Measurements from ENCODE around the gene CTBP2. TPM values are rescaled to one million over a fixed set of nuclear protein-coding genes. Genes with fewer than 3 reads are reported as not detected.

The CTBP2 gene
- total RNA-seq, 2 experiments from 2014 or later = 0.29 to 0.40 TPM

- Mint-ChIP-seq H3K36me3 (ENCODE audit: low read depth) (no peaks in the 10 kb centered on the region), H3K4me1 (ENCODE audit: low read depth) (no peaks in the 10 kb centered on the region), H3K9me3 (ENCODE audit: insufficient read depth) (no peaks in the 10 kb centered on the region), H3K27me3 (ENCODE audit: low read depth) (no peaks in the 10 kb centered on the region), H3K4me3 (no peak overlapping the region), H3K27ac (no peak overlapping the region)
- DNase-seq (no peak), ATAC-seq (no peak)
- CTCF ChIA-PET = no interaction called here
- POLR2A ChIA-PET = no interaction called here
Measured at GRCh38 chr10:125026036-125026931, 134.1 kb downstream of the CTBP2 start.

DNA sequence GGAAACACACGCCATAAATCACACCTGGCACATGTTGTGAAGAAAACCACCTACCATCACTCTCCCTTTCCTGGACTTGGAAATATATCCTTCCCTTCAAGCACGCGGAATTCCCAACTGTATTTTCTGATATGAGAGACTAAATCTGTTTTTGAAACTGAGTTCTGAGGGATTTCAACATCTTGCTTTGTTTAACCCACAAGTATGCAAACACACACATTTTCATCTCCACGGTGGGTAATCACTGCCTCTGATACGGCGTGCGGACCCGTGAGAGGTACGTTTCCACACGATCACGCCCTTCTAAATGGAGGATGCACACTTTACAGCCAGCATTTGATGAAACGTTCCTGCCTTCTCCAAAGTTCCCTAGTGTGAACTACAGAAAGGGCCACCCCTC, 135.0 kb downstream of the CTBP2 start:
- POLR2A ChIA-PET = no interaction called here
- no peaks in the 10 kb centered on the region for H3K4me1 Mint-ChIP-seq (ENCODE audit: low read depth)

DNA sequence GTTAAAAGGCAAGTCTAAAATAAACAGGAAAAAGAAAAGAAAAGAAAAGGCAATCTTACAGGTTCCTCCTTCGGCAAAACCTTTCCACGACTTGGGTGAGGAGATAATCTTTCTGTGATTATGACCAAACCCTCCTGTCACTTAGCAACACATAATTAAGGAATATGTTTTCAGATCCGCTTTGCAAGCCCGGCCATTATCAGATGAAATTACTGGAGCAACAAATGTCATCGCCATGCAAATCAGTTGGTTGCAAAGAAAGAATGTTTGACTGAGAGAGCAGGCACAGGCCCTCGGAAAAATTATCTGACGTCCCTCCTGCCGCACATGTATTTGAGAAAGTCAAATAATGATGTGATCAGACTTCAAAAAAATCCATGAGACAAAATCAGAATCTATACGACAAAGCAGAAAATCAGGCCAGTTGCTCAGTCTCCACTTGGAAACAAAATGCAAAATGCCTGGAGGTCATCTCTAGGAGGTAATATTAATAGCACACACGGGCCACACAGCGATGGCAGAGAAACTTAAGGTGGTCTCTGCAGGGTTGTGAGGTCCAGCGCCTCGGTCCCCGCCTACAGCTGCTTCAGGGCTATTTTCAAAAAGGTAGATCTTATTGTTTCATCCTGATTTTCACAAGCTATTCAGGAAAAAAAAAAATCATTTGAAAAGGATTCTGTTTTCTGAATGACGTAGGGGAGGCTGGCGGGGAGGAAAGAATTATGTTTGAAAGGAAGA, 135.7 kb downstream of the CTBP2 start:
- H3K27ac Mint-ChIP-seq = no peak overlapping the region
- no peaks in the 10 kb centered on the region for H3K36me3 Mint-ChIP-seq (ENCODE audit: low read depth)
- no peak overlapping the region for H3K4me3 Mint-ChIP-seq
- POLR2A ChIA-PET = no interaction called here
- ATAC-seq (no peak), DNase-seq (no peak)
- H3K27me3 Mint-ChIP-seq (ENCODE audit: low read depth) = peaks cover under 1% of the 10 kb centered on the region
- no peaks in the 10 kb centered on the region for H3K4me1 Mint-ChIP-seq (ENCODE audit: low read depth)
- H3K9me3 Mint-ChIP-seq (ENCODE audit: insufficient read depth) = no peaks in the 10 kb centered on the region
- CTCF ChIA-PET = no interaction called here

More for the DNA sequence above, 135.0 kb downstream of the CTBP2 start:
- DNase-seq = no peak
- Mint-ChIP-seq H3K4me3 (no peak overlapping the region), H3K27ac (no peak overlapping the region), H3K9me3 (ENCODE audit: insufficient read depth) (no peaks in the 10 kb centered on the region), H3K36me3 (ENCODE audit: low read depth) (no peaks in the 10 kb centered on the region), H3K27me3 (ENCODE audit: low read depth) (no peaks in the 10 kb centered on the region)
- no peak for ATAC-seq
- CTCF ChIA-PET = no interaction called here

GRCh38 chr10:125023862-125024496, 136.4 kb downstream of the CTBP2 start:
- Mint-ChIP-seq H3K4me3 (no peak overlapping the region), H3K27me3 (ENCODE audit: low read depth) (peaks cover 4% of the 10 kb centered on the region), H3K9me3 (ENCODE audit: insufficient read depth) (no peaks in the 10 kb centered on the region), H3K4me1 (ENCODE audit: low read depth) (no peaks in the 10 kb centered on the region), H3K27ac (no peak overlapping the region), H3K36me3 (ENCODE audit: low read depth) (no peaks in the 10 kb centered on the region)
- no peak for ATAC-seq
- ChIA-PET POLR2A (no interaction called here), CTCF (no interaction called here)
- no peak for DNase-seq

- ChIA-PET CTCF (no interaction called here), POLR2A (no interaction called here)
- Mint-ChIP-seq H3K9me3 (ENCODE audit: insufficient read depth) (no peaks in the 10 kb centered on the region), H3K4me3 (no peak overlapping the region), H3K27me3 (ENCODE audit: low read depth) (peaks cover 7% of the 10 kb centered on the region), H3K4me1 (ENCODE audit: low read depth) (no peaks in the 10 kb centered on the region), H3K36me3 (ENCODE audit: low read depth) (no peaks in the 10 kb centered on the region), H3K27ac (no peak overlapping the region)
- DNase-seq (no peak), ATAC-seq (no peak)
Measured at GRCh38 chr10:125023255-125023654, 137.1 kb downstream of the CTBP2 start.

DNA sequence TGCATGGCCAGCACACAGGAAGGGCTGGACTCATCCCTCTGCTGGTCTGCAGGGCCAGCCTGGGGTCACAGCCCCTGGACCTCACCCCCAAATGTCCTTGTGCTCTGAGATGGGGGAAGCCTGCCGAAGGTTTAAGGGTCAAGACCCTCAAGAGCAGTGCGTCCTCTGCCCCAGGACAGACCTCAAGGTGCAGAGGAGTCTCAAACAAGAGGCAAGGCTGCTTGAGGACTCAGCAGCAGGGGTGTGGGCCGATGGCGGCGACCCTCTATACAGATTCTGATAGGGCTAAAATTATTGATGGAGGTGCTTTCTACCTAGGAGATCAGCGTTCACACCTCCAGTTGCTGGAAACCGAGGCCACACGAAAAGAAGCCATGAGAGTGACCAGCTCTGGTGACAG, 137.7 kb downstream of the CTBP2 start:
- H3K27me3 Mint-ChIP-seq (ENCODE audit: low read depth) = peaks cover 7% of the 10 kb centered on the region
- no peaks in the 10 kb centered on the region for H3K4me1 Mint-ChIP-seq (ENCODE audit: low read depth)
- DNase-seq = no peak
- no peak overlapping the region for H3K27ac Mint-ChIP-seq
- CTCF ChIA-PET = no interaction called here
- no peak overlapping the region for H3K4me3 Mint-ChIP-seq
- no peaks in the 10 kb centered on the region for H3K9me3 Mint-ChIP-seq (ENCODE audit: insufficient read depth)
- ATAC-seq = no peak
- H3K36me3 Mint-ChIP-seq (ENCODE audit: low read depth) = no peaks in the 10 kb centered on the region
- POLR2A ChIA-PET = no interaction called here

DNA sequence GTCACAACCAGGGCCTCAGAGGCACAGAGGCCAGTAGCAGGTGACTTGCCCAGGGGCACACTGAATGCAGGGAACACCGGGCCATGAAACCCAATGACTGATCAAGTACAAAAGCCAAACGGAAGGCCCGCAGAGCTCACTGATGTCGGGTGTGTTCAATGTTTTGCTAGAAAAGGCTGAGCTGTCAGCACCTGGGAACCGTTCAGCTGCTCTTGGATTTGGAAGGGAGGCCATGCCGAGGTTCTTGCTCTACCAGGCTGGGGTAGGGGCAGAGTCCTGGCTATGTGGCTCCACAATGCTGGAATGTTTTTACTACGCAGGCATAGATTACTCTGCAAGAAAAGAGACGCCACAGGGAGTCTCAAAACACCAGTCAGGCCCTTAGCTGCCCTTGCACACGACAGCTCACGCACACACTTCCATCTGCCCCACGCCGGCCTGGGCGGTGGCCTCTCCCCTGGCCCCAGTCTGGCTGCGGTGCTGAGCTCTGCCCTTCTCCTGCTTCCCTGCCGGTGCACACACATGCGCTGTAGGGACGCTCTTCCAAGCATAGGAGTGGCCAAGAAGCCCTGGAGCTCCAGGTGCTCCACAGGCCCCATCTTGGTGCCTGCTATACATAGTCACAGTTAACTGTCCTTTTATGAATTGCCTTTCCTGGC, 138.5 kb downstream of the CTBP2 start:
- H3K36me3 Mint-ChIP-seq (ENCODE audit: low read depth) = no peaks in the 10 kb centered on the region
- H3K9me3 Mint-ChIP-seq (ENCODE audit: insufficient read depth) = no peaks in the 10 kb centered on the region
- CTCF ChIA-PET = interaction anchor here (0.8 to 1.0 kb wide), 2 partner anchors 26 to 30 kb away, joined by 3 to 4 read pairs; no protein-coding TSS in a partner anchor
- DNase-seq = no peak
- POLR2A ChIA-PET = no interaction called here
- ATAC-seq = no peak
- no peak overlapping the region for H3K27ac Mint-ChIP-seq
- H3K4me1 Mint-ChIP-seq (ENCODE audit: low read depth) = no peaks in the 10 kb centered on the region
- H3K27me3 Mint-ChIP-seq (ENCODE audit: low read depth) = peaks cover 9% of the 10 kb centered on the region
- no peak overlapping the region for H3K4me3 Mint-ChIP-seq

- Mint-ChIP-seq H3K27ac (no peak overlapping the region), H3K27me3 (ENCODE audit: low read depth) (peaks cover 12% of the 10 kb centered on the region), H3K36me3 (ENCODE audit: low read depth) (no peaks in the 10 kb centered on the region), H3K9me3 (ENCODE audit: insufficient read depth) (no peaks in the 10 kb centered on the region), H3K4me1 (ENCODE audit: low read depth) (no peaks in the 10 kb centered on the region), H3K4me3 (no peak overlapping the region)
- CTCF ChIA-PET = no interaction called here
- DNase-seq (no peak), ATAC-seq (no peak)
- POLR2A ChIA-PET = no interaction called here
Measured at GRCh38 chr10:125020871-125021270, 139.5 kb downstream of the CTBP2 start.

DNA sequence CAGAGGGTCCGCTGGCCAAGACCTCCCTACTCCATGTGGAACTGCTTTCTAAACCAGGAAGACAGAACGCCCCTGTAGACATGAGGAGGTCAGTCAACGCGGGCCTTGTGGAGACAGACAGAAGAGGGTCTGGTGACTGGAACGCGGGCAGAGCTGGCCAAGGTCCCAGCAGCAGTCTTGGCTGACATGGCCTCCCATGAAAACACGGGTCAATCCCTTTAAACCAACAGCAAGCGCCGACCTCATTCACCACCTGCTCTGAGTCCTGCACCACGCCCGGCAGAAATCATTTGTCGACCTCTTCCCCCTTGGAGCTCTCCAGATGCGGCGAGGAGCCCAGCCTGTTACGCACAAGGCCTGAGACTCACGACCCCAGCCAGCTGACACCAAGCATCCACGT, 140.0 kb downstream of the CTBP2 start:
- H3K4me1 Mint-ChIP-seq (ENCODE audit: low read depth) = peaks cover 3% of the 10 kb centered on the region
- no peaks in the 10 kb centered on the region for H3K36me3 Mint-ChIP-seq (ENCODE audit: low read depth)
- H3K9me3 Mint-ChIP-seq (ENCODE audit: insufficient read depth) = no peaks in the 10 kb centered on the region
- DNase-seq = no peak
- ATAC-seq = no peak
- ChIA-PET POLR2A (no interaction called here), CTCF (no interaction called here)
- H3K27me3 Mint-ChIP-seq (ENCODE audit: low read depth) = peaks cover 13% of the 10 kb centered on the region
- no peak overlapping the region for H3K4me3 Mint-ChIP-seq
- no peak overlapping the region for H3K27ac Mint-ChIP-seq

- CTCF ChIA-PET = no interaction called here
- H3K4me1 Mint-ChIP-seq (ENCODE audit: low read depth) = peaks cover 12% of the 10 kb centered on the region
- no peak for ATAC-seq
- H3K9me3 Mint-ChIP-seq (ENCODE audit: insufficient read depth) = no peaks in the 10 kb centered on the region
- H3K36me3 Mint-ChIP-seq (ENCODE audit: low read depth) = no peaks in the 10 kb centered on the region
- no peak overlapping the region for H3K27ac Mint-ChIP-seq
- H3K27me3 Mint-ChIP-seq (ENCODE audit: low read depth) = peaks cover 18% of the 10 kb centered on the region
- no peak for DNase-seq
- H3K4me3 Mint-ChIP-seq = no peak overlapping the region
- POLR2A ChIA-PET = no interaction called here
Measured at GRCh38 chr10:125018576-125019143, 141.7 kb downstream of the CTBP2 start.

- H3K27me3 Mint-ChIP-seq (ENCODE audit: low read depth) = peaks cover 18% of the 10 kb centered on the region
- no peaks in the 10 kb centered on the region for H3K36me3 Mint-ChIP-seq (ENCODE audit: low read depth)
- ATAC-seq = no peak
- CTCF ChIA-PET = no interaction called here
- POLR2A ChIA-PET = no interaction called here
- H3K9me3 Mint-ChIP-seq (ENCODE audit: insufficient read depth) = no peaks in the 10 kb centered on the region
- no peak for DNase-seq
- peaks cover 12% of the 10 kb centered on the region for H3K4me1 Mint-ChIP-seq (ENCODE audit: low read depth)
- no peak overlapping the region for H3K4me3 Mint-ChIP-seq
- no peak overlapping the region for H3K27ac Mint-ChIP-seq
Measured at GRCh38 chr10:125017547-125018298, 142.6 kb downstream of the CTBP2 start.
